Fibroblast of pulmonary artery (primary cell): ENCODE measurements around the gene HOXD11.

Experiments used
- DNase-seq: peaks from one replicate; pipeline ENCODE4 v3.0.0-alpha.2; 2010; ENCODE audit warnings: low read depth
- H3K4me3 ChIP-seq: replicated peaks from 2 replicates; pipeline ENCODE4 v1.5.1; 2011; ENCODE audit warnings: low read depth, mild to moderate bottlenecking, control low read depth, low read length, moderate library complexity
- CTCF ChIP-seq: IDR thresholded peaks from 2 replicates; pipeline ENCODE4 v1.5.1; 2011; ENCODE audit warnings: mild to moderate bottlenecking, control low read depth, low read length, inconsistent platforms; ENCODE audit errors: missing control alignments

Gene HOXD11

GRCh38 chr2:176138923-176139660, 32.0 kb downstream of the HOXD11 start:
- no peak for TF ChIP-seq CTCF
- DNase-seq = no peak
- H3K4me3 ChIP-seq = no peak overlapping the region

DNA sequence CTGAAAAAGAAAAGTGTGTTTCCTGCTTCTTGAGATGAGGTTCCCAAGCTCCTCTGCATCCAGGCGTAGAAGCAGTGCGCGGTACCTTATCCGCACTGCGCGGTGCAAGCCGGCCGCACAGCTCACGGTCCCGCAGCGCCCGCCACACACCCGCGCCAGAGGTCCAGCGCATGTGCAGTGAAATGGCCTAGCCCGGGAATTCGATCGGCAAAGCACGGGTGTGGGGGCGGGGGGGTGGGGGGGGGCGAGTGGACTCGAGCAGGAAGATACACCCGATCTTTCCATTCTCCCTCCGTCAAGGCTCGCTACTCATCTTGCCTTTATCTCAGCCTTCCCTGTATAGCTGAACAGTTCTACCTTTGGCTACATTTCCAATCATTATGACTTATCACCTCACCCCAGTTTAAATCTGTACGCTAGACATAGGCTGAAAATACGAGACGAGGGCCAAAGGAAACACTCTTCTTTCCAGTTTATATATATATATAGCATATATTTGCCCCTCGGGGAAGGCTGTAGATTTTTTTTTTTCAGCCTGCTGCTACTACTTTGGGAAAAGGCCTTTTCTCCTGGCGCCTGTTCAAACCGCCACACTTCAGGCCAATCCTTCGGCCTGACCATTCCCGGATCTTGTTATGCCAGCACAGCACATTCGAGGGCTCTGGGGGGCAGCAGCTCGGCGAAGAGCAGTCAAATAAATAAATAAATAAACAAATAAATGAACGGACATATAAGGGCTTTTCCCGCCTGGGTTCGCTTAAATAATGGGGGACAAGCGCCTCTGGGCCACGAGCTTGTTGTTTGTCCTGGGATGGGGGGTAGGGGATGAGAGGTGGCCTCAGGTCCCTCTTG, 32.8 kb downstream of the HOXD11 start:
- DNase-seq = no peak
- H3K4me3 ChIP-seq = peak overlapping the region; percentile 53
- no peak for TF ChIP-seq CTCF

DNA sequence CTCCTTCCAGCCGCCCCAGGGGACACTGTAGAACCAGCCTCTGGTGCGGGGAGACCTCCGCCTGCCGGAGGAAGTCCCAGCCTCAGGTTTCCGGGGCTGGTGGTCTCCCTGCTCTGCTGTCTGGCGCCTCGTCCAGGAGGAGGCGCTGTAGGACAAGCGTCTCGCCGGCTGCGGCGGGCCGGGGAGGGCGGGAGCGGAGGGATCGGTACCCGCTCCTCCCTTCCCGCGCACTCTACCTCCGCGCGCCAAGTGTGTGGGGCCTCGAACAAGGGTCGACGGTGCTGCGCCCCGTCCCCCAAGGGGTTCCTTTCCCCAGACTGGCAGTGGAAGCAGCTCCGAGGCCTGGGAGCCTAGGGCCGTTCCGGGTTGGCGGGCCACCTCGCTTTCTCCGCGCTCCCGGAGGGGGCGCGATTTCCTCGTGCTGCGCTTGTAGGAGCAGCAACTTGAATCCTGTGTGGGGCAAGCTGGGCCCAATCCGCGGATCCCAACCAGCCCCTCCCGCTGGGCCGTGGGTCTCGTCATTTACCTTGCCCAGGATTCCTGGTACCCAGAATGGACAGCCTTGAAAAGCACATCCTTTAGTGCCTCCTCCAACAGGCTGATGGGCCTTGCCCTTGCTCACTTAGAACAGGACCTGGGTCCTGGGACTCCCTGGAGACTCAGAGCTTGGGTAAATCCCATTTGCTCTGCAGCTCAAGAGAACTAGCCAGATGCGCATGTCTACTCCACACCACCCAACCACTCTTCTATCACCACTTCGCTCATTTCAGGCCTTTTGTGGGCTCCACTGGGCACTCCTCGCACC, 33.6 kb downstream of the HOXD11 start:
- DNase-seq = peak; percentile 62
- TF ChIP-seq CTCF = peak; percentile 61
- peak overlapping the region; percentile 53 for H3K4me3 ChIP-seq

- H3K4me3 ChIP-seq = no peak overlapping the region
- TF ChIP-seq CTCF = no peak
- DNase-seq = no peak
Observed at GRCh38 chr2:176142281-176142680, 35.2 kb downstream of the HOXD11 start.

GRCh38 chr2:176145085-176145969, 38.2 kb downstream of the HOXD11 start:
- H3K4me3 ChIP-seq = no peak overlapping the region
- TF ChIP-seq CTCF = no peak
- DNase-seq = no peak

- DNase-seq = no peak
- H3K4me3 ChIP-seq = no peak overlapping the region
- TF ChIP-seq CTCF = no peak
Observed at GRCh38 chr2:176146101-176146500, 39.0 kb downstream of the HOXD11 start.
